Astrocyte (in vitro differentiated cells and primary cell): ENCODE data around the gene METAP1.

Experiments used
- EZH2 ChIP-seq: IDR thresholded peaks from 2 replicates; pipeline ENCODE4 v1.6.1; 2012; ENCODE audit warnings: mild to moderate bottlenecking, low read length, inconsistent platforms; ENCODE audit not compliant: insufficient read depth
- TF ChIP-seq, protein P1 (sequence below): IDR thresholded peaks from 2 replicates; pipeline ENCODE4 v1.5.1; 2011; ENCODE audit warnings: low read depth, mild to moderate bottlenecking, inconsistent platforms, low read length, moderate library complexity; ENCODE audit not compliant: insufficient read depth

DNA sequence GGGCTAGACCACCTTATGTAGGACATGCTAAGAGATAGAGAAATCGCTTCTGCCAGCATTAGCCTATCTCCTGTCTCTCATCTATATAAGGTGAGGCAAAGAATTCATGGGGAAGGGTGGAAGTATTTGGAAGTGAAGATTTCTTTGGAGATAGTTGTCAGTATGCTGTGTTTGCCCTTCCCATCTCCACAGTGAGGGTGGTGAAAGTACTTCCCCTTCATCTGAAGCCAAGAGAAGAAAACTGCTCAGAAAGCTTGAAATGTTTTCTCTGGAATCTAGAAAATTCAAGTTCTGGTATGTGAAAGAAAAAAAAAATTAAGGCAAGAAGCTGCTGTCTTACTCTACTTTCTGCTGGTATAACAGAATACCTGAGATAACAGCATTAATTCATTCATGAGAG lies 105.4 kb downstream of the METAP1 start:
- TF ChIP-seq, protein P1, sequence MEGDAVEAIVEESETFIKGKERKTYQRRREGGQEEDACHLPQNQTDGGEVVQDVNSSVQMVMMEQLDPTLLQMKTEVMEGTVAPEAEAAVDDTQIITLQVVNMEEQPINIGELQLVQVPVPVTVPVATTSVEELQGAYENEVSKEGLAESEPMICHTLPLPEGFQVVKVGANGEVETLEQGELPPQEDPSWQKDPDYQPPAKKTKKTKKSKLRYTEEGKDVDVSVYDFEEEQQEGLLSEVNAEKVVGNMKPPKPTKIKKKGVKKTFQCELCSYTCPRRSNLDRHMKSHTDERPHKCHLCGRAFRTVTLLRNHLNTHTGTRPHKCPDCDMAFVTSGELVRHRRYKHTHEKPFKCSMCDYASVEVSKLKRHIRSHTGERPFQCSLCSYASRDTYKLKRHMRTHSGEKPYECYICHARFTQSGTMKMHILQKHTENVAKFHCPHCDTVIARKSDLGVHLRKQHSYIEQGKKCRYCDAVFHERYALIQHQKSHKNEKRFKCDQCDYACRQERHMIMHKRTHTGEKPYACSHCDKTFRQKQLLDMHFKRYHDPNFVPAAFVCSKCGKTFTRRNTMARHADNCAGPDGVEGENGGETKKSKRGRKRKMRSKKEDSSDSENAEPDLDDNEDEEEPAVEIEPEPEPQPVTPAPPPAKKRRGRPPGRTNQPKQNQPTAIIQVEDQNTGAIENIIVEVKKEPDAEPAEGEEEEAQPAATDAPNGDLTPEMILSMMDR = no peak
- TF ChIP-seq EZH2 = no peak
